ENCODE results near the gene TPM1. TPM values are rescaled to one million over a fixed set of nuclear protein-coding genes. Genes with fewer than 3 reads are reported as not detected.
A peak's percentile ranks its signal among the peaks of the same experiment; 100 is the strongest.

The TPM1 gene
- polyA plus RNA-seq, 6 donors from 2014 or later = 1.7 to 6.9 (median 4.0) TPM

- no peak overlapping the region for H3K27ac Mint-ChIP-seq
- no peak overlapping the region for H3K4me3 Mint-ChIP-seq
- no peaks in the 10 kb centered on the region for H3K36me3 Mint-ChIP-seq
- ATAC-seq (ENCODE audit: low read depth in 2 of 2) (no peak), DNase-seq (no peak)
- H3K27me3 Mint-ChIP-seq = peaks cover 5 to 20% (median 12%) of the 10 kb centered on the region in 3 donors
- H3K4me1 Mint-ChIP-seq = no peaks in the 10 kb centered on the region
- no peaks in the 10 kb centered on the region for H3K9me3 Mint-ChIP-seq
These were observed 41.0 kb downstream of the TPM1 start for GRCh38 chr15:63083541-63083940.

GRCh38 chr15:63084806-63085205, 42.3 kb downstream of the TPM1 start:
- ATAC-seq (ENCODE audit: low read depth in 2 of 2) = no peak
- H3K36me3 Mint-ChIP-seq = no peaks in the 10 kb centered on the region
- DNase-seq = no peak
- no peak overlapping the region for H3K27ac Mint-ChIP-seq
- H3K4me1 Mint-ChIP-seq = no peaks in the 10 kb centered on the region
- no peak overlapping the region for H3K4me3 Mint-ChIP-seq
- peaks cover 4 to 14% (median 5%) of the 10 kb centered on the region in 3 donors for H3K27me3 Mint-ChIP-seq
- no peaks in the 10 kb centered on the region for H3K9me3 Mint-ChIP-seq

- ATAC-seq (ENCODE audit: low read depth in 2 of 2) = no peak
- Mint-ChIP-seq H3K27ac (no peak overlapping the region), H3K27me3 (peaks cover 0 to 13% (median 5%) of the 10 kb centered on the region in 3 donors), H3K4me1 (no peaks in the 10 kb centered on the region), H3K9me3 (no peaks in the 10 kb centered on the region), H3K4me3 (no peak overlapping the region), H3K36me3 (no peaks in the 10 kb centered on the region)
- no peak for DNase-seq
These were observed 42.7 kb downstream of the TPM1 start for GRCh38 chr15:63085289-63085688.

- DNase-seq = no peak
- no peaks in the 10 kb centered on the region for H3K9me3 Mint-ChIP-seq
- H3K27me3 Mint-ChIP-seq = peaks cover 0 to 6% (median 5%) of the 10 kb centered on the region in 3 donors
- ATAC-seq (ENCODE audit: low read depth in 2 of 2) = no peak
- H3K36me3 Mint-ChIP-seq = no peaks in the 10 kb centered on the region
- H3K27ac Mint-ChIP-seq = no peak overlapping the region
- H3K4me3 Mint-ChIP-seq = no peak overlapping the region
- no peaks in the 10 kb centered on the region for H3K4me1 Mint-ChIP-seq
These were observed 43.7 kb downstream of the TPM1 start for GRCh38 chr15:63086271-63086670.

GRCh38 chr15:63086947-63087346, 44.4 kb downstream of the TPM1 start:
- no peaks in the 10 kb centered on the region for H3K9me3 Mint-ChIP-seq
- ATAC-seq (ENCODE audit: low read depth in 2 of 2) (no peak), DNase-seq (no peak)
- no peak overlapping the region for H3K27ac Mint-ChIP-seq
- peaks cover 0 to 6% (median 0%) of the 10 kb centered on the region in 3 donors for H3K27me3 Mint-ChIP-seq
- H3K4me1 Mint-ChIP-seq = no peaks in the 10 kb centered on the region
- no peak overlapping the region for H3K4me3 Mint-ChIP-seq
- H3K36me3 Mint-ChIP-seq = no peaks in the 10 kb centered on the region

- H3K9me3 Mint-ChIP-seq = no peaks in the 10 kb centered on the region
- H3K36me3 Mint-ChIP-seq = no peaks in the 10 kb centered on the region
- H3K27ac Mint-ChIP-seq = no peak overlapping the region
- no peaks in the 10 kb centered on the region for H3K27me3 Mint-ChIP-seq
- H3K4me1 Mint-ChIP-seq = peaks cover 0 to 4% (median 0%) of the 10 kb centered on the region in 3 donors
- ATAC-seq (ENCODE audit: low read depth in 2 of 2) = no peak
- no peak overlapping the region for H3K4me3 Mint-ChIP-seq
- no peak for DNase-seq
These were observed 46.1 kb downstream of the TPM1 start for GRCh38 chr15:63088533-63089245.

- no peaks in the 10 kb centered on the region for H3K9me3 Mint-ChIP-seq
- DNase-seq = no peak
- H3K36me3 Mint-ChIP-seq = no peaks in the 10 kb centered on the region
- H3K27ac Mint-ChIP-seq = peak overlapping the region in 1 of 6 donors; percentile 31
- no peak overlapping the region for H3K4me3 Mint-ChIP-seq
- no peak for ATAC-seq (ENCODE audit: low read depth in 2 of 2)
- peaks cover 0 to 5% (median 0%) of the 10 kb centered on the region in 3 donors for H3K4me1 Mint-ChIP-seq
- no peaks in the 10 kb centered on the region for H3K27me3 Mint-ChIP-seq
These were observed 46.9 kb downstream of the TPM1 start for GRCh38 chr15:63089260-63090043.

- no peaks in the 10 kb centered on the region for H3K9me3 Mint-ChIP-seq
- H3K27ac Mint-ChIP-seq = no peak overlapping the region
- H3K36me3 Mint-ChIP-seq = no peaks in the 10 kb centered on the region
- H3K27me3 Mint-ChIP-seq = no peaks in the 10 kb centered on the region
- no peak for ATAC-seq (ENCODE audit: low read depth in 2 of 2)
- no peak overlapping the region for H3K4me3 Mint-ChIP-seq
- DNase-seq = no peak
- peaks cover 0 to 5% (median 0%) of the 10 kb centered on the region in 3 donors for H3K4me1 Mint-ChIP-seq
These were observed 47.9 kb downstream of the TPM1 start for GRCh38 chr15:63090472-63090871.

- no peaks in the 10 kb centered on the region for H3K9me3 Mint-ChIP-seq
- DNase-seq (no peak), ATAC-seq (ENCODE audit: low read depth in 2 of 2) (no peak)
- H3K4me3 Mint-ChIP-seq = no peak overlapping the region
- no peaks in the 10 kb centered on the region for H3K27me3 Mint-ChIP-seq
- no peaks in the 10 kb centered on the region for H3K36me3 Mint-ChIP-seq
- no peak overlapping the region for H3K27ac Mint-ChIP-seq
- peaks cover 0 to 5% (median 0%) of the 10 kb centered on the region in 3 donors for H3K4me1 Mint-ChIP-seq
These were observed 48.3 kb downstream of the TPM1 start for GRCh38 chr15:63090887-63091286.

GRCh38 chr15:63091679-63092446, 49.3 kb downstream of the TPM1 start:
- ATAC-seq (ENCODE audit: low read depth in 2 of 2) (no peak), DNase-seq (no peak)
- Mint-ChIP-seq H3K4me3 (no peak overlapping the region), H3K9me3 (no peaks in the 10 kb centered on the region), H3K27me3 (no peaks in the 10 kb centered on the region), H3K4me1 (peaks cover 0 to 5% (median 0%) of the 10 kb centered on the region in 3 donors), H3K36me3 (no peaks in the 10 kb centered on the region), H3K27ac (no peak overlapping the region)

GRCh38 chr15:63093486-63094205, 51.1 kb downstream of the TPM1 start:
- DNase-seq (peak; percentile 47), ATAC-seq (ENCODE audit: low read depth in 2 of 2) (peak; percentile 72 to 81)
- Mint-ChIP-seq H3K36me3 (no peaks in the 10 kb centered on the region), H3K4me1 (peaks cover 0 to 5% (median 0%) of the 10 kb centered on the region in 3 donors), H3K27ac (no peak overlapping the region), H3K4me3 (no peak overlapping the region), H3K27me3 (no peaks in the 10 kb centered on the region), H3K9me3 (no peaks in the 10 kb centered on the region)

GRCh38 chr15:63094495-63094931, 52.0 kb downstream of the TPM1 start:
- Mint-ChIP-seq H3K4me1 (peaks cover 0 to 5% (median 0%) of the 10 kb centered on the region in 3 donors), H3K27me3 (no peaks in the 10 kb centered on the region), H3K36me3 (no peaks in the 10 kb centered on the region), H3K27ac (no peak overlapping the region), H3K4me3 (no peak overlapping the region), H3K9me3 (no peaks in the 10 kb centered on the region)
- DNase-seq (no peak), ATAC-seq (ENCODE audit: low read depth in 2 of 2) (no peak)

- no peak overlapping the region for H3K27ac Mint-ChIP-seq
- H3K9me3 Mint-ChIP-seq = peaks cover 0 to 2% (median 0%) of the 10 kb centered on the region in 7 donors
- H3K4me1 Mint-ChIP-seq = peaks cover 0 to 5% (median 0%) of the 10 kb centered on the region in 3 donors
- no peaks in the 10 kb centered on the region for H3K36me3 Mint-ChIP-seq
- no peaks in the 10 kb centered on the region for H3K27me3 Mint-ChIP-seq
- ATAC-seq (ENCODE audit: low read depth in 2 of 2) = no peak
- DNase-seq = no peak
- no peak overlapping the region for H3K4me3 Mint-ChIP-seq
These were observed 53.6 kb downstream of the TPM1 start for GRCh38 chr15:63096178-63096577.
